Hepatocyte (in vitro differentiated cells): ENCODE results near the gene ACVR1.

Source experiments
- CTCF ChIP-seq: fragments of 200-600 bp; sonication (generic); IDR thresholded peaks from 2 replicates; pipeline ENCODE4 v1.5.1; 2016; ENCODE audit warnings: antibody characterized with exemption, mild to moderate bottlenecking; ENCODE audit not compliant: poor library complexity
- EZH2 ChIP-seq: fragments of 200-600 bp; sonication (generic); IDR thresholded peaks from 2 replicates; pipeline ENCODE4 v1.6.1; 2016; ENCODE audit warnings: antibody characterized with exemption, mild to moderate bottlenecking, borderline replicate concordance

- no peak for TF ChIP-seq CTCF
- no peak for TF ChIP-seq EZH2
Observed at GRCh38 chr2:157875641-157876065, 477 bp downstream of the ACVR1 start.
